Embryonic facial prominence (tissue), 1 donor: Measurements from ENCODE around the gene CDK11B.

Experiments used
- DNase-seq: peaks from one replicate; pipeline ENCODE4 v3.0.0-alpha.2; 2016; ENCODE audit errors: extremely low spot score

Gene CDK11B

DNA sequence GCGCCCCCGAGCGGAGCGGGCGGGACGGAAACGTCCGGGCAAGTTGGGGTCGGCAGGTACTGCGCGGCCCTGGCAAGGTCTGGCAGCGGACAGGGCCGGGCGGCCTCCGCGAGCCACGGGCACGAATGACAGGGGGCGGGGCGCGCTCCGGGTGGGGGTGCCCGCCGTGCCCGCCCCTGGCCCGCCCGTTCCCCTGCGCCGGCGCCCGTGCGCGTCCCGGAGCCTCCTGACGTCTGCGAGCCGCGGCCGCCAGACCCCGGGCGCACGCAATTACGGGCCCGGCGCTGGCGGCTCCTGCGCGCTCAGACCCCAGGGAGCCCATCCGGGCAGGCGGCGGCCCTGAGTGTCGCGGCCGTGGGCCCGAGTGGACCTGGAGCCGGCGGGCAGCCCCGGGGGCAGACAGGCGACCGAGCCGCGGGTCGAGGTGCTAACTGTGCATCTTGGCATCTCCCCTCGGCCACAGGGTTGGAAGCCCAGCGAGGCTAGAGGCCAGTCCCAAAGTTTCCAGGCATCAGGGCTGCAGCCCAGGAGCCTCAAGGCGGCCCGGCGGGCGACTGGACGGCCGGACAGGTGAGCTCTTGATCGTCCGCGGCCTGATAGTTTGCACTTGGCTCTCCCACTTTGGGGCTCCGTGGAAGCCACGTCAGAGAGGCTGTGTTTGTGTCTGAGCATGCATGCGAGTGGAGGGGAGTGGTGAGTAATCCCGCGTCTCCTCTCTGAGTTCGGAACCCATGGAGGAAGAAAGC is 42.6 kb downstream of the CDK11B start:
- DNase-seq, result no peak

- DNase-seq, result peak; percentile 94
Measured at GRCh38 chr1:1615256-1616044, 43.4 kb downstream of the CDK11B start, which contains the start of gene MIB2. Gene MIB2, plus strand, starts transcription at chr1:1615500. Its CDS starts 7,953 bp downstream, at chr1:1623453.

DNA sequence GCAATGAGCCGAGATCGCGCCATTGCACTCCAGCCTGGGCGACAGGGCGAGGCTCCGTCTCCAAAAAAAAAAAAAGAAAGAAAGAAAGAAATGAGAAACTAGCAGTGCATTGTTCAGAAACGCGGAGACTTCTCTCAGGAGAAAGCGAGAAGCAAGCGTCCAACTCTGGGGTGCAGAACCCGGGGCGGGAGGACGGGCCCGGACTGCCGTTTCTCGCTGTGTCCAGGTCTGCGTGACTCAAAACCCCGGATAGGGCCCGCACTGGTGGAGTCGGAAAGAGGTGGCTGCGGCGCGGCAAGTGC is 43.9 kb downstream of the CDK11B start:
- DNase-seq, result no peak

GRCh38 chr1:1614204-1614953 is 44.4 kb downstream of the CDK11B start:
- no peak for DNase-seq

DNA sequence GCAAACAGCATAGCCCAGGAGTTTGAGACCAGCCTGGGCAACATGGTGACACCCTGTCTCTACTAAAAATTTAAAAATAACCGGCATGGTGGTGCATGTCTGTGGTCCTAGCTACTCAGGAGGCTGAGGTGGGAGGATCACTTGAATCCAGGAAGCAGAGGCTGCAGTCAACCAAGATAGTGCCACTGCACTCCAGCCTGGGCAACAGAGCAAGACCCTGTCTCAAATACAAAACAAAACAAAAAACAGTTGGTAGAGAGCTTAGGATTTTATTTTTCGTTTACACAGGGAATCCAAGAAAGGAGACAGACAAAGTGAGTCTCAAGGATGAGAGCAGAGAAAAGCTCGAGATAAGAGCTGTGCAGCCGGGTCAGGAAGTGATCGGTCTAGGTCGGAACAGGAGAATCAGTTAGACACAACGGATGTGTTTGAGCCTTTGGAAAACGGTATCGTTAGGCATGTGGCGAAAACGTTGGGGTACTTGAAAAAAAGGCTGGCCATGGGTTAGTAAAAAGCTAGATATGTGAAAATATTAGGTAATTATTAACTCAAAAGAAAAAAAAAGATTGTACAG is 45.2 kb downstream of the CDK11B start:
- no peak for DNase-seq

GRCh38 chr1:1612104-1612400 is 46.8 kb downstream of the CDK11B start:
- no peak for DNase-seq

- DNase-seq, result no peak
Measured at GRCh38 chr1:1610796-1611195, 48.0 kb downstream of the CDK11B start.

DNA sequence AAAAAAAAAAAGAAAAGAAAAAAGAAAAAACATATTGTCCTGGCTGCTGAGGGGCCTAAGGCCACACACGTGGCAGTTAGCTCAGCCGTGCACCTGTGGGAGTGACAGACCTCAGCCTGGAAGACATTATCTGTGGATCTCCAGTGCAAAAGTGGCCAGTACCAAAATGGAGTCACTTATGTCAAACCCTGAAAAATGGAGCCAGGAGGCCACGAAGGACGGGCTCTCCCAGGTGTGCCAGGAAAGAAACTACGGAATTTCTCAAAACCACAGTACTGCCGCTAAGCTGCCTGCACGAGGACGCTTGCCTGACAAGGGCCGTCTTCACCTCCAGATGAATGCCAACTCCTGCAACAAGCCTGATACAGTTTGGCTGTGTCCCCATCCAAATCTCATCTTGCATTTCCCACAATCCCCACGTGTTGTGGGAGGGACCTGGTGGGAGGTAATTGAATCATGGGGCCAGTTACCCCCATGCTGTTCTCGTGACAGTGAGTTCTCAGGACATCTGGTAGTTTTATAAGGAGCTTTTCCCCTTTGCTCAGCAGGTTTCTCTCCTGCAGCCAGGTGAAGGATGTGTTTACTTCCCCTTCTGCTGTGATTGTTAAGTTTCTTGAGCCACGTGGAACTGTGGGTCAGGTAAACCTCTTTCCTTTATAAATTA is 48.9 kb downstream of the CDK11B start:
- DNase-seq, result no peak

DNA sequence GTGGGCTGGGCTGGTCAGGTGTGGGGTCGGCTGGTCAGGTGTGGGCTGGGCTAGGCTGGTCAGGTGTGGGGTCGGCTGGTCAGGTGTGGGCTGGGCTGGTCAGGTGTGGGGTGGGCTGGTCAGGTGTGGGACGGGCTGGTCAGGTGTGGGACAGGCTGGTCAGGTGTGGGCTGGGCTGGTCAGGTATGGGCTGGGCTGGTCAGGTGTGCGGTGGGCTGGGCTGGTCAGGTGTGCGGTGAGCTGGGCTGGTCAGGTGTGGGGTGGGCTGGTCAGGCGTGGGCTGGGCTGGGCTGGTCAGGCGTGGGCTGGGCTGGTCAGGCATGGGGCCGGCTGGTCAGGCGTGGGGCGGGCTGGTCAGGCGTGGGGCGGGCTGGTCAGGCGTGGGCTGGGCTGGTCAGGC is 52.6 kb downstream of the CDK11B start:
- DNase-seq, result no peak

DNA sequence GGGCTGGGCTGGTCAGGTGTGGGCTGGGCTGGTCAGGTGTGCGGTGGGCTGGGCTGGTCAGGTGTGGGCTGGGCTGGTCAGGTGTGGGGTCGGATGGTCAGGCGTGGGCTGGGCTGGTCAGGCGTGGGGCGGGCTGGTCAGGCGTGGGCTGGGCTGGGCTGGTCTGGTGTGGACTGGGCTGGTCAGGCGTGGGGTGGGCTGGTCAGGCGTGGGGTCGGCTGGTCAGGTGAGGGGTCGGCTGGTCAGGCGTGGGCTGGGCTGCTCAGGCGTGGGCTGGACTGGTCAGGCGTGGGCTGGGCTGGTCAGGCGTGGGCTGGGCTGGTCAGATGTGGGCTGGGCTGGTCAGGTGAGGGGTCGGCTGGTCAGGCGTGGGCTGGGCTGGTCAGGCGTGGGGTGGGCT is 53.1 kb downstream of the CDK11B start:
- no peak for DNase-seq

DNA sequence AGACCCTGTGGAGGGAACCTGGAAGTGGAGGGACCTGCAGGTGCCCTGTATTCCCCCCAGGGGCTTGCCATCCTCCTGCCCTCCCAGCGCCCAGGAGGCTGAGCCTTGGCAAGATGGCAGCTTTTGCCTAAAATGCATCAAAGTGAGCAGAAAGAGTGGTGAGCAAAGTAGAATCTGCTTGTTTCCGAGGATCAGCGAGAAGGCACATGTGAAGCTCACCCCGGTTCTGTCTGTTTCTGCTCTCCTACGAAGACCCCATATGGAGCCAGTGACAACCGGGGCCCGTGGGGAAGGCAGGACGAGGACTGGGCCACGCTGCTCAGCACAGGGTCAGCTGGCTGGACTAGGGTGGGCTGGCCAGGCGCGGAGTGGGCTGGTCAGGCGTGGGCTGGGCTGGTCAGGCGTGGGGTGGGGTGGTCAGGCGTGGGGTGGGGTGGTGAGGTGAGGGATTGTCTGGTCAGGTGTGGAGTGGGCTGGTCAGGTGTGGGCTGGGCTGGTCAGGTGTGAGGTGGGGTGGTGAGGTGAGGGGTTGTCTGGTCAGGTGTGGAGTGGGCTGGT is 53.7 kb downstream of the CDK11B start:
- DNase-seq, result no peak

- no peak for DNase-seq
Measured at GRCh38 chr1:1604374-1605033, 54.3 kb downstream of the CDK11B start.

GRCh38 chr1:1603671-1604373 is 55.0 kb downstream of the CDK11B start:
- no peak for DNase-seq

- DNase-seq, result no peak
Measured at GRCh38 chr1:1602968-1603506, 55.8 kb downstream of the CDK11B start.

DNA sequence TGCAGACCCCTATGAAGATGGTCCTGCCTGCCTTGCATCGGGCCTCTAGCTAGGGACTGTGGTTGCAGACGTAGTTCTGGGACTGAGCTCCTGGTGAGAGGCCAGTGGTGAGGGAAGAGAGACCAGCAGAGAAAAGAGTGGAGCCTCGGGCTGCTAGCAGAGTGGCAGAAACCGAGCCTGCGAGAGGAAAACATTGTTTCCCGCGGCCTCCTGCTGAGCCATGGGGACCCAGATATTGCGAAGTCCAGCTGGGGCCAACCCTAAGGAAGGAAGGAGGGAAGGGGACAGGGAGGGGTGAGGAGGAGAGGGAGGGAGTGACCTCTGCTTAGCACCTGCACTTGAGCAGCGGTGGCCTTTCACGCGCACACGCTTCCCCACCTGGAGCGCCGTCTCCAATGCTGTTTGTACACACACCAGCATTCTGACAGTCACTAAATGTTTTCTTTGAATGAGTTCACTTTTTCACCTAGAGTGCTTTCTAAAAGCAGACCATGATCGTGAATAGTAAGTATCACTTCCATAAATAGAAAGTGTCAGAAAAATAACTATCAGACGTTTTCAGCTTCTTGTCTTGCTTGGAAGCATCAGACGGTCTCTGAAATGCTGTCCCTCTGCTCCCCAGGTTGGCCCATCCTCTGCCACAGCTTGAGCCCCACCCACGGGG is 56.4 kb downstream of the CDK11B start:
- no peak for DNase-seq

GRCh38 chr1:1601564-1602303 is 57.1 kb downstream of the CDK11B start:
- no peak for DNase-seq

GRCh38 chr1:1600861-1601563 is 57.8 kb downstream of the CDK11B start:
- no peak for DNase-seq
